H1 (cell line): ENCODE data around the gene AP2B1. TPM values are rescaled to one million over a fixed set of nuclear protein-coding genes. Genes with fewer than 3 reads are reported as not detected.
A peak's percentile ranks its signal among the peaks of the same experiment; 100 is the strongest.

Source experiments
- CTCF ChIA-PET: fragments of 300-600 bp; sonication (Branson Sonifier 250); formaldehyde crosslinking; loops from one replicate; lab custom pipeline; 2021; ENCODE audit not compliant: partially characterized antibody; lab: Charles Lee
- POLR2A ChIA-PET: fragments of 300-600 bp; sonication (Branson Sonifier 250); formaldehyde crosslinking; loops from one replicate; lab custom pipeline; 2021; ENCODE audit warnings: inconsistent platforms; ENCODE audit not compliant: partially characterized antibody; lab: Charles Lee
- DNase-seq, 2 experiments: peaks; one replicate each; pipeline versions ENCODE4 v3.0.0 to v3.0.0-alpha.2; 2010 to 2022; ENCODE audit warnings: low spot score in 2 of 2, low read depth in 1 of 2, mixed read lengths in 1 of 2
- FAIRE-seq: peaks from 2 replicates; lab custom pipeline; 2011; peaks lifted over from hg19 to GRCh38; lab: Jason Lieb, UNC
- H2AFZ ChIP-seq: 2 replicates; pipeline ENCODE4 v1.8.1; 2012; ENCODE audit warnings: low read length, inconsistent platforms
- H2AK5ac ChIP-seq: 2 replicates; pipeline ENCODE4 v1.6.1; 2013; ENCODE audit warnings: low read depth, low read length
- H2BK120ac ChIP-seq: replicated peaks from 2 replicates; pipeline ENCODE3; 2013; ENCODE audit warnings: low read depth, low read length, inconsistent platforms
- H2BK12ac ChIP-seq: 2 replicates; pipeline ENCODE4 v1.6.1; 2013; ENCODE audit warnings: low read depth, low read length
- H2BK15ac ChIP-seq: 2 replicates; pipeline ENCODE4 v1.6.1; 2013; ENCODE audit warnings: low read length
- H2BK20ac ChIP-seq: 2 replicates; pipeline ENCODE4 v1.6.1; 2013; ENCODE audit warnings: low read length
- H2BK5ac ChIP-seq: 2 replicates; pipeline ENCODE4 v1.6.1; 2013; ENCODE audit warnings: low read depth, low read length
- H3K14ac ChIP-seq: 2 replicates; pipeline ENCODE4 v1.6.1; 2013; ENCODE audit warnings: inconsistent platforms; ENCODE audit not compliant: insufficient read length
- H3K18ac ChIP-seq: 2 replicates; pipeline ENCODE4 v1.6.1; 2013; ENCODE audit warnings: low read length; ENCODE audit errors: extremely low read depth
- H3K23ac ChIP-seq: 2 replicates; pipeline ENCODE4 v1.6.1; 2013; ENCODE audit warnings: inconsistent platforms; ENCODE audit not compliant: insufficient read length
- H3K23me2 ChIP-seq: 2 replicates; pipeline ENCODE4 v1.6.1; 2013; ENCODE audit warnings: low read depth, low read length
- H3K27ac ChIP-seq: 2 replicates; pipeline ENCODE4 v1.6.1; 2011; ENCODE audit warnings: low read depth, low read length, inconsistent platforms
- H3K27me3 ChIP-seq, 4 experiments: replicated peaks in 1 of 4; 1 replicate in 1 of 4; 2 replicates in 3 of 4; pipeline versions ENCODE4 v1.6.1 to v1.8.1; 2011 to 2013; ENCODE audit warnings: low read length in 3 of 4, mild to moderate bottlenecking in 3 of 4, inconsistent platforms in 2 of 4, mixed read lengths in 2 of 4, moderate library complexity in 1 of 4; ENCODE audit not compliant: control insufficient read depth in 3 of 4, insufficient read depth in 3 of 4; ENCODE audit errors: extremely low read depth in 1 of 4
- H3K36me3 ChIP-seq, 4 experiments: 2 replicates each; pipeline versions ENCODE4 v1.6.1 to v1.8.1; 2011 to 2013; ENCODE audit warnings: mild to moderate bottlenecking in 4 of 4, low read length in 3 of 4, moderate library complexity in 2 of 4, control low read depth in 1 of 4, inconsistent platforms in 1 of 4; ENCODE audit not compliant: insufficient read depth in 4 of 4, control insufficient read depth in 2 of 4
- H3K4ac ChIP-seq: replicated peaks from 2 replicates; pipeline ENCODE3; 2013; ENCODE audit warnings: low read length, low read depth, mixed read lengths, inconsistent platforms; ENCODE audit not compliant: insufficient read length
- H3K4me1 ChIP-seq, 4 experiments: replicated peaks in 1 of 4; 1 replicate in 1 of 4; 2 replicates in 3 of 4; pipeline versions ENCODE4 v1.6.1 to v1.8.1; 2011 to 2013; ENCODE audit warnings: low read length in 3 of 4, inconsistent platforms in 2 of 4, mixed read lengths in 1 of 4; ENCODE audit not compliant: insufficient read depth in 4 of 4, control insufficient read depth in 3 of 4
- H3K4me2 ChIP-seq, 2 experiments: 2 replicates each; pipeline versions ENCODE4 v1.6.1 to v1.8.1; 2011 to 2013; ENCODE audit warnings: low read depth in 2 of 2, low read length in 2 of 2, control low read depth in 1 of 2, inconsistent platforms in 1 of 2, mild to moderate bottlenecking in 1 of 2; ENCODE audit not compliant: insufficient read depth in 1 of 2
- H3K4me3 ChIP-seq, 4 experiments: fragments of 200-600, 300-600 bp in 1 of 4; sonication (generic), shearing (Covaris generic), sonication (Bioruptor Twin) in 1 of 4; 2 replicates each; pipeline versions ENCODE4 v1.5.1 to v1.8.1; 2011 to 2016; ENCODE audit warnings: low read length in 4 of 4, low read depth in 3 of 4, control low read depth in 2 of 4, inconsistent platforms in 2 of 4, mild to moderate bottlenecking in 2 of 4, mixed read lengths in 1 of 4, moderate library complexity in 1 of 4; ENCODE audit not compliant: insufficient read depth in 2 of 4; ENCODE audit errors: extremely low read depth in 1 of 4
- H3K56ac ChIP-seq: replicated peaks from 2 replicates; pipeline ENCODE3; 2013; ENCODE audit warnings: low read depth, mild to moderate bottlenecking, mixed read lengths, low read length, inconsistent platforms; ENCODE audit not compliant: insufficient read length
- H3K79me1 ChIP-seq: 2 replicates; pipeline ENCODE4 v1.6.1; 2013; ENCODE audit warnings: low read depth, low read length, control low read depth
- H3K79me2 ChIP-seq, 2 experiments: 2 replicates each; pipeline versions ENCODE4 v1.6.1 to v1.8.1; 2012 to 2013; ENCODE audit warnings: low read length in 2 of 2, mild to moderate bottlenecking in 2 of 2, inconsistent platforms in 1 of 2; ENCODE audit not compliant: insufficient read depth in 2 of 2, control insufficient read depth in 1 of 2
- H3K9ac ChIP-seq, 4 experiments: replicated peaks in 1 of 4; 1 replicate in 1 of 4; 2 replicates in 3 of 4; pipeline versions ENCODE4 v1.6.1 to v1.8.1; 2011 to 2013; ENCODE audit warnings: low read depth in 3 of 4, low read length in 3 of 4, control low read depth in 2 of 4, mild to moderate bottlenecking in 2 of 4, moderate library complexity in 2 of 4, inconsistent platforms in 1 of 4; ENCODE audit errors: extremely low read depth in 1 of 4
- H3K9me3 ChIP-seq, 2 experiments: 2 replicates each; pipeline versions ENCODE4 v1.6.1 to v1.8.1; 2012 to 2013; ENCODE audit warnings: mild to moderate bottlenecking in 2 of 2, moderate library complexity in 2 of 2, control low read depth in 1 of 2, inconsistent platforms in 1 of 2, low read depth in 1 of 2, low read length in 1 of 2, mixed read lengths in 1 of 2; ENCODE audit not compliant: insufficient read depth in 2 of 2
- H4K20me1 ChIP-seq, 2 experiments: replicated peaks in 1 of 2; 2 replicates each; pipeline versions ENCODE3 to v1.8.1; 2011 to 2013; ENCODE audit warnings: inconsistent platforms in 2 of 2, low read length in 2 of 2, mild to moderate bottlenecking in 1 of 2; ENCODE audit not compliant: insufficient read depth in 2 of 2, control insufficient read depth in 1 of 2
- H4K5ac ChIP-seq: 2 replicates; pipeline ENCODE4 v1.6.1; 2013; ENCODE audit warnings: low read length, low read depth, mixed read lengths, inconsistent platforms; ENCODE audit not compliant: insufficient read length
- H4K8ac ChIP-seq: 2 replicates; pipeline ENCODE4 v1.8.0; 2013; ENCODE audit warnings: mild to moderate bottlenecking, moderate library complexity, low read length, inconsistent platforms; ENCODE audit not compliant: insufficient read depth; ENCODE audit errors: extremely low read depth
- H4K91ac ChIP-seq: replicated peaks from 2 replicates; pipeline ENCODE3; 2013; ENCODE audit warnings: low read length, mixed read lengths, inconsistent platforms; ENCODE audit not compliant: insufficient read length
- BACH1 ChIP-seq: IDR thresholded peaks from 2 replicates; pipeline ENCODE4 v1.6.1; 2012; ENCODE audit warnings: low read length, improper control_type of control experiment
- BCL11A ChIP-seq, 2 experiments: IDR thresholded peaks; one replicate each; pipeline ENCODE4 v1.6.1; 2011; ENCODE audit warnings: low read depth in 2 of 2, low read length in 2 of 2, mild to moderate bottlenecking in 2 of 2
- CBX5 ChIP-seq: fragments of 300-800, 300-1000 bp; sonication (generic); IDR thresholded peaks from 2 replicates; pipeline ENCODE4 v1.7.1; 2016; ENCODE audit warnings: antibody characterized with exemption, low read length, low read depth
- CHD1 ChIP-seq: IDR thresholded peaks from 2 replicates; pipeline ENCODE4 v1.6.1; 2012; ENCODE audit warnings: low read depth, low read length, improper control_type of control experiment
- CHD2 ChIP-seq: IDR thresholded peaks from 2 replicates; pipeline ENCODE4 v1.6.1; 2012; ENCODE audit warnings: low read length, improper control_type of control experiment
- CREB1 ChIP-seq: IDR thresholded peaks from 2 replicates; pipeline ENCODE4 v1.6.1; 2012; ENCODE audit warnings: inconsistent platforms
- EZH2 ChIP-seq: fragments of 200-600 bp; sonication (generic); IDR thresholded peaks from 2 replicates; pipeline ENCODE4 v1.7.1; 2012; ENCODE audit warnings: low read depth, mild to moderate bottlenecking, moderate library complexity, low read length, inconsistent platforms; ENCODE audit not compliant: severe bottlenecking
- HDAC6 ChIP-seq: IDR thresholded peaks from one replicate; pipeline ENCODE4 v1.7.1; 2012; ENCODE audit warnings: low read depth, mild to moderate bottlenecking, inconsistent platforms, low read length, moderate library complexity
- KDM5A ChIP-seq: fragments of 200-600 bp; IDR thresholded peaks from 2 replicates; pipeline ENCODE4 v1.7.1; 2012; ENCODE audit warnings: mild to moderate bottlenecking, low read length, inconsistent platforms, mixed read lengths
- NRF1 ChIP-seq: IDR thresholded peaks from 2 replicates; pipeline ENCODE4 v1.6.1; 2011; ENCODE audit warnings: mild to moderate bottlenecking, low read depth, low read length, improper control_type of control experiment
- RAD21 ChIP-seq, 2 experiments: IDR thresholded peaks in 1 of 2; conservative IDR thresholded peaks in 1 of 2; 2 replicates each; pipeline ENCODE4 v1.6.1; 2011; ENCODE audit warnings: low read depth in 2 of 2, low read length in 2 of 2, improper control_type of control experiment in 1 of 2, inconsistent platforms in 1 of 2, mild to moderate bottlenecking in 1 of 2, moderate library complexity in 1 of 2
- SP2 ChIP-seq: IDR thresholded peaks from 2 replicates; pipeline ENCODE4 v1.6.1; 2012; ENCODE audit warnings: mild to moderate bottlenecking, low read length, inconsistent platforms
- TAF1 ChIP-seq: IDR thresholded peaks from 2 replicates; pipeline ENCODE4 v1.6.1; 2011; ENCODE audit warnings: mild to moderate bottlenecking, low read depth, low read length
- TAF7 ChIP-seq: optimal IDR thresholded peaks from 2 replicates; pipeline ENCODE3; 2011; ENCODE audit warnings: low read depth, mild to moderate bottlenecking, inconsistent platforms, low read length, moderate library complexity, borderline replicate concordance
- WGBS, 2 experiments: shearing (Covaris generic) in 1 of 2; methylation state at CpG; one replicate each; pipeline versions ENCODE4 v1.1.6 to v1.1.7; 2013 to 2015; ENCODE audit warnings: low lambda C conversion rate in 2 of 2, mixed read lengths in 2 of 2, inconsistent platforms in 1 of 2, low coverage in 1 of 2, missing lambda C conversion rate in 1 of 2; ENCODE audit not compliant: insufficient replicate concordance in 2 of 2, insufficient coverage in 1 of 2, insufficient read length in 1 of 2; ENCODE audit errors: extremely low coverage in 1 of 2, missing lambda C conversion rate in 1 of 2; 5-methylcytosine and 5-hydroxymethylcytosine counted together
- polyA plus RNA-seq, 7 experiments: library from polyadenylated mRNA; depleted of rRNA in 3 of 7; stranded (reverse) in 5 of 7; unstranded in 2 of 7; fragments of >200 nt in 5 of 7; fragments of 200-250 nt in 2 of 7; gene quantifications; 1 replicate in 5 of 7; 2 replicates in 1 of 7; 4 replicates in 1 of 7; pipeline versions ENCODE4 v1.2.1 to v1.2.3, GENCODE V29; 2011 to 2013; ENCODE audit warnings: missing spikeins in 2 of 7, mixed read lengths in 2 of 7
- total RNA-seq: library from RNA; stranded (reverse); fragmentation: NEBNext Ultra II Directional; extraction: Animal tissue kit (Norgen Biotek cat#: 25700); gene quantifications from 2 replicates; pipeline ENCODE4 v1.2.1, GENCODE V29; 2021

AP2B1 gene
- total and polyA plus RNA-seq, 2 of the 8 experiments (the other 6 are each of a cell fraction or from before 2014, with no cell fraction given), result 95.5 to 199 TPM

DNA sequence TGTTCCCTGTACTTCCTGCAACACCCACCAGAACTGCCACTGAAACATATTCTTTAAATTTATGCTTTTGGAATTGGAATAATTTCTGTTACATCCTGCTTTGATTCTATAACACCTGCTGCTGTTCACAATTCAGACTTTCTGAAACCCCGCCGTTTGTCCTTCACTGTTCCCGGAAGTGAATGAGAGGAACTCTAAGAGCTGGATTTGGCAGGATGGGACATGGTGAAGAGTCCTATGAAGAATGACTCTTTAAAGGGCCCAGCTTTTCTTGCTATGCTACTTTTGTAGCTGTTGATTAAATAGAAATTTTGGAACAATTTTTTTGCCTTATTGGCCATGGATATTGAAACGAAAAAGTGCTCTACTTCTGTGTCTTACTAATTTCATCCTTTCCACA is 8.9 kb downstream of the AP2B1 start:
- 0 out of 8 replicates have a peak overlapping the region, but pooled peaks of 1 of the 4 experiments have one; percentile 0 for H3K4me3 ChIP-seq
- WGBS, 2 experiments, result 95% methylated on average over 4 of the region's 4 CpGs; no CpG with 5 or more reads in 1 of the 2 experiments
- no peak overlapping the region for H3K4ac ChIP-seq
- H4K5ac ChIP-seq, result no peak overlapping the region
- H3K79me1 ChIP-seq, result no peaks in the 10 kb centered on the region; the same call in 1 of the 2 replicates
- no peak overlapping the region for H2BK20ac ChIP-seq
- H3K18ac ChIP-seq, result no peak overlapping the region
- no peak overlapping the region for H2BK120ac ChIP-seq
- ChIA-PET CTCF (interaction anchor here (0.6 to 3.1 kb wide), 12 partner anchors 7 to 154 kb away, joined by 3 to 19 read pairs (median 4); no protein-coding TSS in a partner anchor), POLR2A (interaction anchor here (1.6 to 1.7 kb wide), 2 partner anchors 17 to 136 kb away, joined by 3 read pairs; partner anchors contain the start of genes PEX12 and RASL10B)
- H3K36me3 ChIP-seq, result peaks cover 12 to 48% (median 30%) of the 10 kb centered on the region in 4 experiments
- no peak overlapping the region for H3K56ac ChIP-seq
- FAIRE-seq (no peak), DNase-seq (no peak)
- H3K27ac ChIP-seq, result no peak overlapping the region
- no peaks in the 10 kb centered on the region for H3K23me2 ChIP-seq
- H3K27me3 ChIP-seq, result no peaks in the 10 kb centered on the region
- no peak overlapping the region for H2AFZ ChIP-seq
- H3K4me2 ChIP-seq, result no peak overlapping the region
- no peaks in the 10 kb centered on the region for H3K9me3 ChIP-seq
- H2BK5ac ChIP-seq, result no peak overlapping the region
- no peaks in the 10 kb centered on the region for H3K4me1 ChIP-seq
- H4K8ac ChIP-seq, result no peak overlapping the region
- no peak overlapping the region for H2BK12ac ChIP-seq
- no peak overlapping the region for H2BK15ac ChIP-seq
- no peak overlapping the region for H3K14ac ChIP-seq
- no peak overlapping the region for H3K9ac ChIP-seq
- H2AK5ac ChIP-seq, result no peak overlapping the region
- H3K79me2 ChIP-seq, result peaks cover 0 to 20% of the 10 kb centered on the region in 2 experiments; a peak in 2 of 4 replicates
- no peak overlapping the region for H4K91ac ChIP-seq
- peaks cover 2 to 4% of the 10 kb centered on the region in 2 experiments for H4K20me1 ChIP-seq
- H3K23ac ChIP-seq, result no peak overlapping the region
- TF ChIP-seq TAF7 (no peak), NRF1 (no peak), RAD21 (IDR thresholded peaks at IDR 0.05 in 1 of 2, conservative IDR thresholded peaks at IDR 0.05 in 1 of 2; ENCODE audit: low read depth in 2 of 2, low read length in 2 of 2) (no peak), CBX5 (no peak), HDAC6 (no peak), SP2 (no peak), EZH2 (no peak), BCL11A (IDR thresholded peaks at IDR 0.05; ENCODE audit: low read depth in 2 of 2, low read length in 2 of 2) (no peak), KDM5A (no peak), CHD2 (no peak), TAF1 (no peak), CHD1 (no peak), BACH1 (no peak), CREB1 (no peak)
